Esophagus muscularis mucosa (tissue), 3 donors: ENCODE data around the gene LUC7L2.

Source experiments
- POLR2A ChIP-seq: fragments of 450-650 bp; IDR thresholded peaks from one replicate; pipeline ENCODE4 v1.6.1; 2017; ENCODE audit warnings: antibody characterized with exemption, moderate library complexity, mild to moderate bottlenecking, low read depth
- TF ChIP-seq, protein P1 (sequence below), 3 experiments: fragments of 200-600 bp in 2 of 3; fragments of 450-650 bp in 1 of 3; sonication (generic) in 2 of 3; IDR thresholded peaks; one replicate each; pipeline ENCODE4 v1.5.1; 2017 to 2019; ENCODE audit warnings: antibody characterized with exemption in 3 of 3, mild to moderate bottlenecking in 2 of 3, moderate library complexity in 1 of 3

DNA sequence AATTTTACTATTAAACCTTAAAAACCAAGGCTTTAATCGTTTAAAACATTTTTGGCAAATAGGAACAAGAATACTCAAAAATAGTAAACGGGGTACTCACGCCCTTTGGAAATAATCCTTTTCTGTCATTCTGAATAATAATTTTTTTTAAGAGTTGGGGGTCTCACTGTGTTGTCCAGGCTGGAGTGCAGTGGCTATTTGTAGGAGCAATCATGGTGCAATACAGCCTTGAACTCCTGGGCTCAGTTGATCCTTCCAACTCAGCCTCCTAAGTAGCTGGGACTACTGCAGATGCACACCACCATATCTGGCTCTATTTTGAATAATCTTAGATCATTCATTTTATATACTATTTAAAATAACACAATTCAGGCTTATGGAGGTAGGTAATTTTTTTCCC, 24.9 kb downstream of the LUC7L2 start:
- TF ChIP-seq, protein P1, sequence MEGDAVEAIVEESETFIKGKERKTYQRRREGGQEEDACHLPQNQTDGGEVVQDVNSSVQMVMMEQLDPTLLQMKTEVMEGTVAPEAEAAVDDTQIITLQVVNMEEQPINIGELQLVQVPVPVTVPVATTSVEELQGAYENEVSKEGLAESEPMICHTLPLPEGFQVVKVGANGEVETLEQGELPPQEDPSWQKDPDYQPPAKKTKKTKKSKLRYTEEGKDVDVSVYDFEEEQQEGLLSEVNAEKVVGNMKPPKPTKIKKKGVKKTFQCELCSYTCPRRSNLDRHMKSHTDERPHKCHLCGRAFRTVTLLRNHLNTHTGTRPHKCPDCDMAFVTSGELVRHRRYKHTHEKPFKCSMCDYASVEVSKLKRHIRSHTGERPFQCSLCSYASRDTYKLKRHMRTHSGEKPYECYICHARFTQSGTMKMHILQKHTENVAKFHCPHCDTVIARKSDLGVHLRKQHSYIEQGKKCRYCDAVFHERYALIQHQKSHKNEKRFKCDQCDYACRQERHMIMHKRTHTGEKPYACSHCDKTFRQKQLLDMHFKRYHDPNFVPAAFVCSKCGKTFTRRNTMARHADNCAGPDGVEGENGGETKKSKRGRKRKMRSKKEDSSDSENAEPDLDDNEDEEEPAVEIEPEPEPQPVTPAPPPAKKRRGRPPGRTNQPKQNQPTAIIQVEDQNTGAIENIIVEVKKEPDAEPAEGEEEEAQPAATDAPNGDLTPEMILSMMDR (IDR thresholded peaks at IDR 0.05) = no peak
- TF ChIP-seq POLR2A = no peak
